ENCODE data around the gene OR2M3. TPM values are rescaled to one million over a fixed set of nuclear protein-coding genes. Genes with fewer than 3 reads are reported as not detected.

Gene OR2M3
- total RNA-seq, 1 experiment from 2014 or later = not detected

DNA sequence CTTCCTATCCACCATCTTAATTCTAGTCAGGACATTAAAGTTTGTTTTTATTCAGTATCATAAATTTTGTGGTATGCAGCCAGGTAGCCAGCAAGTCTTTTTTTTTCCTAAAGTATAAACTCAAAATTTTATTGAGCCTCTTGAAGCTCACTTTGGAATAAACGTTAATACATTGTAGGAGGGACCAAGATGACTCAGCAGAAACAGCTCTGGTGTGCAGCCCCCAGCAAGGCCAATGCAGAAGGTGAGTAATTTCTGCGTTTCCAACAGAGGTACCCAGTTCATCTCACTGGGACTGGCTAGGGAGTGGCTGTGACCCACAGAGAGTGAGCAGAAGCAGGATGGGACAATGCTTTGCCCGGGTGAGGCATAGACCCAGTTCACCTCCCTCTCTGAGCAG is 9.7 kb upstream of the OR2M3 start:
- ATAC-seq (no peak), DNase-seq (ENCODE audit: low read depth, low spot score) (no peak)
- Histone ChIP-seq H3K9me3 (ENCODE audit: control insufficient read depth in 1 of 2, insufficient read depth in 1 of 2, low read depth in 1 of 2, low read length in 2 of 2) (no peaks in the 10 kb centered on the region; a peak in 2 of 4 replicates), H3K9ac (ENCODE audit: low read length) (no peak overlapping the region), H3K4me3 (replicated peaks in 1 of 2; ENCODE audit: low read depth in 1 of 2, low read length in 2 of 2) (no peak overlapping the region), H4K20me1 (ENCODE audit: insufficient read depth) (no peaks in the 10 kb centered on the region), H3K36me3 (ENCODE audit: control insufficient read depth in 1 of 2, insufficient read depth in 2 of 2, low read length in 2 of 2) (no peaks in the 10 kb centered on the region), H2AFZ (ENCODE audit: low read depth, low read length, poor library complexity, severe bottlenecking) (no peak overlapping the region), H3K9me2 (ENCODE audit: insufficient read depth) (no peaks in the 10 kb centered on the region), H3K4me1 (ENCODE audit: control insufficient read depth in 1 of 2, insufficient read depth in 2 of 2, low read length in 2 of 2) (no peaks in the 10 kb centered on the region), H3K4me2 (ENCODE audit: low read length) (no peak overlapping the region), H3K79me2 (ENCODE audit: insufficient read depth, low read length) (no peaks in the 10 kb centered on the region), H3K27me3 (ENCODE audit: insufficient read depth, low read length) (no peaks in the 10 kb centered on the region), H3K27ac (ENCODE audit: low read depth, low read length) (no peak overlapping the region)
- ChIA-PET CTCF (no interaction called here), RAD21 (ENCODE audit: low non-redundant PET in 1 of 2, low total read pairs in 2 of 2, uncharacterized antibody in 2 of 2, unreplicated experiment in 2 of 2) (no interaction called here), POLR2A (no interaction called here)
- TF ChIP-seq YY1 (IDR thresholded peaks at IDR 0.05; ENCODE audit: extremely low read depth, insufficient replicate concordance, low read depth, low read length) = no peak
- TF ChIP-seq ZFX (IDR thresholded peaks at IDR 0.05) = no peak
- no peak for TF ChIP-seq ELF1 (IDR thresholded peaks at IDR 0.05; ENCODE audit: borderline replicate concordance, low read depth)
- no peak for TF ChIP-seq ZNF274 (IDR thresholded peaks at IDR 0.05; ENCODE audit: low read depth, low read length)
- TF ChIP-seq POLR2AphosphoS5 (IDR thresholded peaks at IDR 0.05; ENCODE audit: low read depth, low read length) = no peak
- no peak for TF ChIP-seq JUND (IDR thresholded peaks at IDR 0.05)
- TF ChIP-seq, protein P1, sequence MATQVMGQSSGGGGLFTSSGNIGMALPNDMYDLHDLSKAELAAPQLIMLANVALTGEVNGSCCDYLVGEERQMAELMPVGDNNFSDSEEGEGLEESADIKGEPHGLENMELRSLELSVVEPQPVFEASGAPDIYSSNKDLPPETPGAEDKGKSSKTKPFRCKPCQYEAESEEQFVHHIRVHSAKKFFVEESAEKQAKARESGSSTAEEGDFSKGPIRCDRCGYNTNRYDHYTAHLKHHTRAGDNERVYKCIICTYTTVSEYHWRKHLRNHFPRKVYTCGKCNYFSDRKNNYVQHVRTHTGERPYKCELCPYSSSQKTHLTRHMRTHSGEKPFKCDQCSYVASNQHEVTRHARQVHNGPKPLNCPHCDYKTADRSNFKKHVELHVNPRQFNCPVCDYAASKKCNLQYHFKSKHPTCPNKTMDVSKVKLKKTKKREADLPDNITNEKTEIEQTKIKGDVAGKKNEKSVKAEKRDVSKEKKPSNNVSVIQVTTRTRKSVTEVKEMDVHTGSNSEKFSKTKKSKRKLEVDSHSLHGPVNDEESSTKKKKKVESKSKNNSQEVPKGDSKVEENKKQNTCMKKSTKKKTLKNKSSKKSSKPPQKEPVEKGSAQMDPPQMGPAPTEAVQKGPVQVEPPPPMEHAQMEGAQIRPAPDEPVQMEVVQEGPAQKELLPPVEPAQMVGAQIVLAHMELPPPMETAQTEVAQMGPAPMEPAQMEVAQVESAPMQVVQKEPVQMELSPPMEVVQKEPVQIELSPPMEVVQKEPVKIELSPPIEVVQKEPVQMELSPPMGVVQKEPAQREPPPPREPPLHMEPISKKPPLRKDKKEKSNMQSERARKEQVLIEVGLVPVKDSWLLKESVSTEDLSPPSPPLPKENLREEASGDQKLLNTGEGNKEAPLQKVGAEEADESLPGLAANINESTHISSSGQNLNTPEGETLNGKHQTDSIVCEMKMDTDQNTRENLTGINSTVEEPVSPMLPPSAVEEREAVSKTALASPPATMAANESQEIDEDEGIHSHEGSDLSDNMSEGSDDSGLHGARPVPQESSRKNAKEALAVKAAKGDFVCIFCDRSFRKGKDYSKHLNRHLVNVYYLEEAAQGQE (IDR thresholded peaks at IDR 0.05; ENCODE audit: low read depth) = no peak
- TF ChIP-seq EZH2 (IDR thresholded peaks at IDR 0.05) = no peak
- TF ChIP-seq SP1 (IDR thresholded peaks at IDR 0.05; ENCODE audit: low read depth) = no peak
- TF ChIP-seq SRF (IDR thresholded peaks at IDR 0.05; ENCODE audit: low read depth) = no peak
- TF ChIP-seq, protein P2, sequence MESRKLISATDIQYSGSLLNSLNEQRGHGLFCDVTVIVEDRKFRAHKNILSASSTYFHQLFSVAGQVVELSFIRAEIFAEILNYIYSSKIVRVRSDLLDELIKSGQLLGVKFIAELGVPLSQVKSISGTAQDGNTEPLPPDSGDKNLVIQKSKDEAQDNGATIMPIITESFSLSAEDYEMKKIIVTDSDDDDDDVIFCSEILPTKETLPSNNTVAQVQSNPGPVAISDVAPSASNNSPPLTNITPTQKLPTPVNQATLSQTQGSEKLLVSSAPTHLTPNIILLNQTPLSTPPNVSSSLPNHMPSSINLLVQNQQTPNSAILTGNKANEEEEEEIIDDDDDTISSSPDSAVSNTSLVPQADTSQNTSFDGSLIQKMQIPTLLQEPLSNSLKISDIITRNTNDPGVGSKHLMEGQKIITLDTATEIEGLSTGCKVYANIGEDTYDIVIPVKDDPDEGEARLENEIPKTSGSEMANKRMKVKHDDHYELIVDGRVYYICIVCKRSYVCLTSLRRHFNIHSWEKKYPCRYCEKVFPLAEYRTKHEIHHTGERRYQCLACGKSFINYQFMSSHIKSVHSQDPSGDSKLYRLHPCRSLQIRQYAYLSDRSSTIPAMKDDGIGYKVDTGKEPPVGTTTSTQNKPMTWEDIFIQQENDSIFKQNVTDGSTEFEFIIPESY (IDR thresholded peaks at IDR 0.05; ENCODE audit: extremely low read depth, insufficient replicate concordance, low read length) = no peak
- TF ChIP-seq RAD21 (IDR thresholded peaks at IDR 0.05; ENCODE audit: low read depth) = no peak
- no peak for TF ChIP-seq POLR2A (IDR thresholded peaks at IDR 0.05; ENCODE audit: borderline replicate concordance, extremely low read depth, insufficient read depth, insufficient read length)
- TF ChIP-seq, protein P3, sequence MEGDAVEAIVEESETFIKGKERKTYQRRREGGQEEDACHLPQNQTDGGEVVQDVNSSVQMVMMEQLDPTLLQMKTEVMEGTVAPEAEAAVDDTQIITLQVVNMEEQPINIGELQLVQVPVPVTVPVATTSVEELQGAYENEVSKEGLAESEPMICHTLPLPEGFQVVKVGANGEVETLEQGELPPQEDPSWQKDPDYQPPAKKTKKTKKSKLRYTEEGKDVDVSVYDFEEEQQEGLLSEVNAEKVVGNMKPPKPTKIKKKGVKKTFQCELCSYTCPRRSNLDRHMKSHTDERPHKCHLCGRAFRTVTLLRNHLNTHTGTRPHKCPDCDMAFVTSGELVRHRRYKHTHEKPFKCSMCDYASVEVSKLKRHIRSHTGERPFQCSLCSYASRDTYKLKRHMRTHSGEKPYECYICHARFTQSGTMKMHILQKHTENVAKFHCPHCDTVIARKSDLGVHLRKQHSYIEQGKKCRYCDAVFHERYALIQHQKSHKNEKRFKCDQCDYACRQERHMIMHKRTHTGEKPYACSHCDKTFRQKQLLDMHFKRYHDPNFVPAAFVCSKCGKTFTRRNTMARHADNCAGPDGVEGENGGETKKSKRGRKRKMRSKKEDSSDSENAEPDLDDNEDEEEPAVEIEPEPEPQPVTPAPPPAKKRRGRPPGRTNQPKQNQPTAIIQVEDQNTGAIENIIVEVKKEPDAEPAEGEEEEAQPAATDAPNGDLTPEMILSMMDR (IDR thresholded peaks at IDR 0.05 in 2 of 3, conservative IDR thresholded peaks at IDR 0.05 in 1 of 3; ENCODE audit: borderline replicate concordance in 1 of 3, insufficient read depth in 1 of 3, low read depth in 2 of 3, low read length in 2 of 3) = no peak
- TF ChIP-seq, protein P4, sequence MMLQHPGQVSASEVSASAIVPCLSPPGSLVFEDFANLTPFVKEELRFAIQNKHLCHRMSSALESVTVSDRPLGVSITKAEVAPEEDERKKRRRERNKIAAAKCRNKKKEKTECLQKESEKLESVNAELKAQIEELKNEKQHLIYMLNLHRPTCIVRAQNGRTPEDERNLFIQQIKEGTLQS (IDR thresholded peaks at IDR 0.05) = no peak
- TF ChIP-seq CEBPB (IDR thresholded peaks at IDR 0.05; ENCODE audit: low read depth) = no peak
- intact Hi-C loops (cut with micrococcal nuclease) = no loop called here
- BruUV-seq (replicated peaks) = no TSS peak

All from HCT116 (cell line).